NCI-H2029 treated with DMSO at 0.1 percent for 48 hours (cell line): ENCODE measurements around the gene KLRF1.

Experiments used
- DNase-seq: peaks from one replicate; lab custom pipeline; 2025; lab: John Stamatoyannopoulos, UW

Gene KLRF1

GRCh38 chr12:9809338-9809737 lies 17.9 kb upstream of the KLRF1 start:
- no peak for DNase-seq

- DNase-seq: no peak
These were observed 17.4 kb upstream of the KLRF1 start for GRCh38 chr12:9809866-9810265.

DNA sequence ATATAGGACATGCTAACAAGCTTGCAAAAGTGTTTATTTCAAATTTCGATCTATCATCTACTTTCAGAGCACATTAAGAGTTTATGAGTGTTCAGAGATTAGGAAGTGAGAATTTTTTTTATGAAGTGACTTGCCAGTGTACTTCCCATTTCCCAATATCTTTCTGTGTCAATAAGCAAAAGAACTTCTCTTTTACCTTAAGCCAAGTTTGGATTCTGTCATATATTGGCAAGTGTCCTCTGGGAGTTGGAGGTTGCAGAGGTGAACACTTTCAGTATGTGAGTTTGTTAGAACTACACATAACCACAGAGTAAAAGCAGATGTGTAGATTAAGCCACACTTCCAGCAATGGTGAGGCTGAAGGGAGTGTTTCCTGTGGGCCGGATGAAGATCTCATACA lies 16.6 kb upstream of the KLRF1 start:
- no peak for DNase-seq

GRCh38 chr12:9811621-9812020 lies 15.7 kb upstream of the KLRF1 start:
- no peak for DNase-seq

DNA sequence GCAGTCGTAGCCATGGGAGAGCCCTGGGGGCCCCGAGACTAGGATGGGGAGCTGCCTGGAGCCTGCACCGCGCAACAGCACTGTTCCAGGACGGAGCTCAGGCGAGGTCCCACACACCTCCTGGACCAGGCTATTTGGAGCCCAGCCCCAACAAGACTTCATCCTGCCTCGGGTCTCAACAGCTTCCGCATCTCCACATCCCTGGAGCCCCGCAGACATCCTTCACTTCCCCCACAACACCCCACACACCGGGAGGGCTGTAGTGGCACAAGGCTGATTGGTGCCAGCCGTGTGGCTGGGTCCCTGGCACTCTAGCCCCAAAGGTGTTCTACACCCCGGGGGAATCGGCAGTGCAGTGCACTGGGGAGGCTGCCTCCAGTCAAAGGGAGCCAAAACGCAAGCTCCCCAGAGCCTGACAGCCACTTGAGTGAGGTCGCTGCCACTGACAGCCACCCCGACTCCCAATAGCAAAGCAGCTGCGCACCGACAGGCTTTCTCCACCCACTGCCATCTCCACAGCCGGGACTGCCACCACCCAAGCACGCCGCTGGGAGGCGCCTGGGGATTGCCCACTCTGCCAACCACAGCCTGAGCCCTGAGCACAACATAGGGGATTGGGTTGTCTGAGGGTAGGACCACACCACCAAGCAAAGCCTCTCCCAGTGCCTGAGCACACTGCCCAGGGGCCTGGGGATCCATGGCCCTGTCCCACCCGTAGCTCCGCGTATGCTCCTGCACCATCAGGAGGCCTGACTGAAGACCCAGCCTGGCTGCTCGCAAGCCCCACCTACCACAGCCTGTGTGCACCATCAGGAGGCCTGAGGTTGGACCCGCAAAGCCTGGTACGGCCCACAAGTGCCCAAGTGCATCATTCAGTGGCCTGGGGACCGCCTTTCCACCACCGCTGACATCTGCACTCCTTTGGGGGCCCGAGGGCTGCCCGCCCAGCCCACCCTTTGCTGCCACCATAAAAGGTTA lies 13.2 kb upstream of the KLRF1 start:
- no peak for DNase-seq

GRCh38 chr12:9820281-9820930 lies 6.9 kb upstream of the KLRF1 start:
- no peak for DNase-seq

- no peak for DNase-seq
These were observed 2.2 kb downstream of the KLRF1 start for GRCh38 chr12:9829483-9829882.

DNA sequence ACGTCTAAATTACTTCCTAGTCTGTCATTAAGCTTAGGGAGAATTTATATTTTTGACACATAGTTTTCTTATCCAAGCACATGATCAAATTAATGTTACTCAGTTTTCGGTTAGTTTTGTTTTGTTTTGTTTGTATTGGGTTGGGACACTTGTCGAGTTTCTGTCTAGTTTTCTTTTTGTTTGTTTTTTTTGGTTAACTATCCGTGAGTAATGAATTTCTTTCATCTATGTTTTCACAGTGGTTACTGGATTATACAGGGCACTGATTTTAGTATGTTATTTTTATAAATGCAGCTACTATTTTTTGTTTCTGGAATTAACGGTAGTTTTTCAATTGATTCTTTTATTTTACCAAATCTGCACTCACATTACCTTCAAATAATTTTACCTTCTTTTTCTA lies 2.7 kb downstream of the KLRF1 start:
- DNase-seq: no peak

DNA sequence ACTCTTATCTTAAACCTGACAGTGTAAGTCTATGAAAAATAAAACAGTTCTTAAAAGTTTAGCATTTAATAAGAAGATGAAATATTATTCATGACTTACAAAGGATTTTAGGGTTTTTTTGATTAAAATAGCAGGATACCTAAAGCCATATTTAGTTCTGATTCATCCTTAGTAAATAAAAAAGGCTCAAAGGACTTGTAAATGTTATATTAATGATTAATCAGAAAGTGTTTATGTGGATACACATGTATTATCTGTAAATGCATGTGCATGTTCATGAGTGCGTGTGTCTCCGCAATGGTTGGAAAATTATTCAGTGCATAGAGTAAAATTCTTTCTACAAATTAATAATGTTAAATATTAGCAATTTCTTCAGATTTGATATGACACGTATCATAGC lies 4.4 kb downstream of the KLRF1 start:
- no peak for DNase-seq

DNA sequence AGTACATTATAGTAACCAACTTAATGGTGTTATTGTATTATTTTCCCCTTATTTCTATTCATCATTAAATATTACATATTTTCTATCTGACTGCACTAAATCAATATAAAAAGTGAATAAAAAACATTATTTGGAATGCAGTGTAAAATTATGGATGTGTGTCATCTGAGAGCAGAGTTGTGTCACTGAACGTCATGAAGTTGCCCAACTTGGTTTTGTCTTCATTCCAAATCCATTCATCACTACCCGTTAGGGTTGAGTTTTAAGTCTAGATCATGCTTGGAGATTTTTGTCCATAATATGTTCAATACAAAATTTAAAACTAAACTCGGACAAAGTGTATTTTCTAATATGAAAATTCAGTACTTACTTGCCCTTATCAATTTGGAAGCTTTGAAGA lies 16.1 kb downstream of the KLRF1 start:
- DNase-seq: no peak

DNA sequence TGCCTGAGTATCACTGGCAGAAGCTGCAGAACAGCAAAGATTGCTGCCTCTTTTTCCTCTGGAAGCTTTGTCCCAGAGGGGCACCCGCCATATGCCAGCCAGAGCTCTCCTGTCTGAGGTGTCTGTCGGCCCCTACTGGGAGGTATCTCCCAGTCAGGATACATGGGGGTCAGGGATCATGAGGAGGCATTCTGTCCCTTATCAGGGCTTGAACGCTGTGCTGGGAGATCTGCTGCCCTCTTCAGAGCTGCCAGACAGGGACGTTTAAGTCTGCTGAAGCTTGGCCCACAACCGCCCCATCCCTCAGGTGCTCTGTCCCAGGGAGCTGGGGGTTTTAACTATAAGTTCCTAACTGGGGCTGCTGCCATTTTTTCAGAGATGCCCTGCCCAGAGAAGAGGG lies 21.6 kb downstream of the KLRF1 start:
- no peak for DNase-seq

DNA sequence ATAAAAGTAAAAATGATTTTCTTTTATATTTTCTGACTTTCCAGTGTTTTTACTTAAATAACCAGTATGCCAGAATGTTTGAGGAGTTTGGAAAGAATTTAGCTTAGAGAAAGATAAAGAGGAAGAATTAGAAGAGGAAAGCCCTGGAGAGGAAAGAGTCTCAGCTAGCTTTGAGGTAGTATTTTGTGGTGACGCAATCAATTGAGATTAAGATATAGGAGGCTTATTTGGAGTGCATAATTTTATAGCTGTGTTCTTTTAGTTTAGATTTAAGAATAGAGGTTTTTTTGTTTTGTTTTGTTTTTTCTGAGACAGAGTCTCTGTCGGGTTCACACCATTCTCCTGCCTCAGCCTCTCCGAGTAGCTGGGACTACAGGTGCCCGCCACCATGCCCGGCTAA lies 23.8 kb downstream of the KLRF1 start:
- no peak for DNase-seq

DNA sequence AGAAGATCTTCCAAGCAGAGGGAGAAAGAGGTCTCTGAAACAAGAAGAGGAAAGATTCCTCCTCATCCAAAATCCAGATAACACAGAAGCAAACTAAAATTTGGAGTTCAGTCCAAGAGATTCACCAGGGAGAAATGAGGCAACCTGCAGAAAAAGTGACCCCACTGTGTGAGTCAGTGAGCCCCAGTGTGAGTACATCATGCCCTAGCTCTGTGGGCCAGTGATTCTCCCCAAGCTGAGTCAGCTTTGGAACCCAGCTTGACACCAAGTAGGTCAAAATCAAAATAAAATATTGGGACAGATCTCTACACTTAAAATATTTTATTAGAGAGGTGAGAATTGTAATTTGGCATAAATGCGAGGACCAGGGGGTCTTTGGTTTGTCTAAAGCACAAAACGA lies 24.6 kb downstream of the KLRF1 start:
- DNase-seq: no peak

DNA sequence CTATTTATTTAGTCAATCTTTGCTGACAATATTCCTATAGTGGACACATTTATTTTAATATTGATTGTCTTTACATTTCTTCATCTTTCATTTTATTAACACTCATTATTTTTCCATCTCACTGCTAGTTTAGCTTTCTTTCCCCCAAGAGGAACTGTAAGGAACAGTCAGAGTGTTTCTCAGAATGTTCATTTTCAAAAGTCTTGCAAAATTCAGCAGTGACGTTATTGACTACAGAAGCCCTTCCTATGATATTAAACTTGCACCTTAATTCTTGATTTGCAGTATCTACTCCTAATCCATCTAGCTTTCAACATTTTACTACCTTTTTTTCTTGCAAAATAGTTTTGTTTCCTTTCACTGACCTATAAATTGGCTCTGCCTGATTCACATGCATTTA lies 28.9 kb downstream of the KLRF1 start:
- DNase-seq: no peak

DNA sequence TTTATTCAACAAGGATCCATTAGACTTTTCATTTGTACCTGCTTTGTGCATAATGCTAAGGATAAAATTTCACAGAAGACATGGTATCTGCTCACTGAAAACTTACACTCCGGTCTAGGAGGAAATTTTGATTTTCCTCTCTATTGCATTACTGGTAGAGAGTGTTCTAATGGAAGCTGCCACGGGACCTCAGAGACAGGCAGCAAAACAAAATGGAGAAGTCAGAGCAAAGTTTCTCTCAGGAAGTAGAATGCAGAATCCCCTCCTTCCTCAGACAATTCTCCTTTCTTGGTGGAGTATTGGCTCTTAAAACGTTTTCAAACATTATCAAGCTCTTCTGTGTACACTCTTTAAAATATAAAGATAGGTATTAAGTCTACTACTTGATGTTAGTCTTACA lies 29.6 kb downstream of the KLRF1 start:
- no peak for DNase-seq

GRCh38 chr12:9858135-9858534 lies 30.9 kb downstream of the KLRF1 start:
- DNase-seq: no peak

GRCh38 chr12:9864913-9865675 lies 37.8 kb downstream of the KLRF1 start:
- DNase-seq: no peak

DNA sequence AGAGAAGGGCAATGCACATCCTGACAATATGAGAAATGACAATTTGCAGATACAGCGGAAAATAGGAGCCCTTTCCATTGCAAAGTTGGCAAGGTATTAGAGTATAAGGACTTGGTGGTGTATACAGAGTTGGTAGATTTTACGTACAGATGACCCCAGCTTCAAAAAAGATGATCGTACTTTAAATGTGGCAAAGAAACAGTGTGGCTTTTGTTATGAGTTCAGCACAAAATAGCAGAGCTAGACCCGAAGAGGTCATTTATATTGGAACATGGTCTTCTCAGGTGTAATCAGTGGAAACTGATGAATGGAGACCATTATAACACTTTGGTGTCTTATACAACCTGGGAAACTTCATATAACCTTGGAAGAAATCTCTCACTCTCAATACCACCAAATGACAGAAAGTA lies 39.6 kb downstream of the KLRF1 start:
- no peak for DNase-seq

- DNase-seq: no peak
These were observed 40.2 kb downstream of the KLRF1 start for GRCh38 chr12:9867531-9867930.

- no peak for DNase-seq
These were observed 41.1 kb downstream of the KLRF1 start for GRCh38 chr12:9868311-9868801.

GRCh38 chr12:9868951-9869306 lies 41.6 kb downstream of the KLRF1 start:
- no peak for DNase-seq

- DNase-seq: no peak
These were observed 42.3 kb downstream of the KLRF1 start, which contains the start of gene CLEC2B for GRCh38 chr12:9869307-9870161. Gene CLEC2B, minus strand, starts transcription at chr12:9869354.
